Measurements from ENCODE around the gene CMC1. TPM values are rescaled to one million over a fixed set of nuclear protein-coding genes. Genes with fewer than 3 reads are reported as not detected.
"Not testable (repeated sequence)": the region's sequence is repeated elsewhere in the genome, so short reads cannot be mapped to it uniquely, and the experiment has no call there.

Gene CMC1
- 22.6 and 26.0 TPM in 2 replicates for total RNA-seq
- 45.8 and 53.1 TPM in 2 replicates for polyA plus RNA-seq

GRCh38 chr3:28241221-28242160 lies at the start of gene CMC1:
Gene CMC1, plus strand, starts transcription at chr3:28241619. Its CDS starts 175 bp downstream, at chr3:28241794.
- Histone ChIP-seq H3K4me3 (peak within 1 kb of the TSS; percentile 72), H3K36me3 (replicated peaks; ENCODE audit: insufficient read depth, low read depth) (no peaks in the 10 kb centered on the region), H3K4me2 (peak within 1 kb of the TSS; percentile 89), H3K27me3 (no peaks in the 10 kb centered on the region), H4K20me1 (ENCODE audit: insufficient read depth, poor library complexity, severe bottlenecking) (no peaks in the 10 kb centered on the region), H3K79me2 (peaks cover 46% of the 10 kb centered on the region), H3K27ac (peak within 1 kb of the TSS; percentile 85), H2AFZ (peak within 1 kb of the TSS; percentile 74), H3K9me2 (replicated peaks; ENCODE audit: insufficient read depth) (no peaks in the 10 kb centered on the region), H3K9me3 (ENCODE audit: low read depth) (no peaks in the 10 kb centered on the region), H3K4me1 (ENCODE audit: insufficient read depth) (peaks cover 11% of the 10 kb centered on the region)
- 1% methylated on average over 58 of the region's 68 CpGs for WGBS (ENCODE audit: low lambda C conversion rate, missing lambda C conversion rate)
- TF ChIP-seq EZH2 (IDR thresholded peaks at IDR 0.05; ENCODE audit: borderline replicate concordance) (no peak), EZH2phosphoT487 (IDR thresholded peaks at IDR 0.05; ENCODE audit: low read depth, severe bottlenecking, unreplicated experiment) (no peak)
- TF ChIP-seq, protein P1, sequence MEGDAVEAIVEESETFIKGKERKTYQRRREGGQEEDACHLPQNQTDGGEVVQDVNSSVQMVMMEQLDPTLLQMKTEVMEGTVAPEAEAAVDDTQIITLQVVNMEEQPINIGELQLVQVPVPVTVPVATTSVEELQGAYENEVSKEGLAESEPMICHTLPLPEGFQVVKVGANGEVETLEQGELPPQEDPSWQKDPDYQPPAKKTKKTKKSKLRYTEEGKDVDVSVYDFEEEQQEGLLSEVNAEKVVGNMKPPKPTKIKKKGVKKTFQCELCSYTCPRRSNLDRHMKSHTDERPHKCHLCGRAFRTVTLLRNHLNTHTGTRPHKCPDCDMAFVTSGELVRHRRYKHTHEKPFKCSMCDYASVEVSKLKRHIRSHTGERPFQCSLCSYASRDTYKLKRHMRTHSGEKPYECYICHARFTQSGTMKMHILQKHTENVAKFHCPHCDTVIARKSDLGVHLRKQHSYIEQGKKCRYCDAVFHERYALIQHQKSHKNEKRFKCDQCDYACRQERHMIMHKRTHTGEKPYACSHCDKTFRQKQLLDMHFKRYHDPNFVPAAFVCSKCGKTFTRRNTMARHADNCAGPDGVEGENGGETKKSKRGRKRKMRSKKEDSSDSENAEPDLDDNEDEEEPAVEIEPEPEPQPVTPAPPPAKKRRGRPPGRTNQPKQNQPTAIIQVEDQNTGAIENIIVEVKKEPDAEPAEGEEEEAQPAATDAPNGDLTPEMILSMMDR (IDR thresholded peaks at IDR 0.05; ENCODE audit: poor library complexity): no peak
- DNase-seq (ENCODE audit: low spot score): peak; percentile 99

DNA sequence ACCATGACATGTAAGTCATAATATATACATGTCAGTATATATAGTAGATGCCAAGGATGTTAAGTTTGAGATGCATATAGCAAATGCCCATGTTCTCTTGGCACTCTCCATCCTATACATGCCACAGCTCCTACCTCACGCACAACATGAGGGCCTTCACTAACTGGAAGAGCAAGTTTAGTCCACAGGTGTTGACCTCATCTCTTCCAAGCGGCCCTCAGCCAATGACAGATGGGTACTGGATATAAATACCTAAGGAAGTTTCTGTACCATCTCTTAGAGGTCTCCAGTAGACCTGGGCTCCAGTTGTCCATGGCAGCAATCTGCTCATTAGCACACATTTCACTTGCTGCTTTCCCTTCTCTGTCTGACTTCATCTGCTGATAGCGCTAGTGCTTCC lies 43.3 kb upstream of the CMC1 start:
- H3K36me3 ChIP-seq (replicated peaks; ENCODE audit: insufficient read depth, low read depth): no peaks in the 10 kb centered on the region
- H3K79me2 ChIP-seq: no peaks in the 10 kb centered on the region
- no peak for DNase-seq (ENCODE audit: low spot score)
- H2AFZ ChIP-seq: no peak overlapping the region
- no peaks in the 10 kb centered on the region for H3K9me2 ChIP-seq (replicated peaks; ENCODE audit: insufficient read depth)
- no peaks in the 10 kb centered on the region for H4K20me1 ChIP-seq (ENCODE audit: insufficient read depth, poor library complexity, severe bottlenecking)
- no peaks in the 10 kb centered on the region for H3K27me3 ChIP-seq
- H3K27ac ChIP-seq: no peak overlapping the region
- no peak for TF ChIP-seq EZH2 (IDR thresholded peaks at IDR 0.05; ENCODE audit: borderline replicate concordance)
- TF ChIP-seq, protein P1 (IDR thresholded peaks at IDR 0.05; ENCODE audit: poor library complexity): no peak
- no peak for TF ChIP-seq EZH2phosphoT487 (IDR thresholded peaks at IDR 0.05; ENCODE audit: low read depth, severe bottlenecking, unreplicated experiment)
- no peaks in the 10 kb centered on the region for H3K4me1 ChIP-seq (ENCODE audit: insufficient read depth)
- H3K4me2 ChIP-seq: no peak overlapping the region
- WGBS (ENCODE audit: low lambda C conversion rate, missing lambda C conversion rate): 89% methylated on average over 3 of the region's 3 CpGs
- no peak overlapping the region for H3K4me3 ChIP-seq
- no peaks in the 10 kb centered on the region for H3K9me3 ChIP-seq (ENCODE audit: low read depth)

DNA sequence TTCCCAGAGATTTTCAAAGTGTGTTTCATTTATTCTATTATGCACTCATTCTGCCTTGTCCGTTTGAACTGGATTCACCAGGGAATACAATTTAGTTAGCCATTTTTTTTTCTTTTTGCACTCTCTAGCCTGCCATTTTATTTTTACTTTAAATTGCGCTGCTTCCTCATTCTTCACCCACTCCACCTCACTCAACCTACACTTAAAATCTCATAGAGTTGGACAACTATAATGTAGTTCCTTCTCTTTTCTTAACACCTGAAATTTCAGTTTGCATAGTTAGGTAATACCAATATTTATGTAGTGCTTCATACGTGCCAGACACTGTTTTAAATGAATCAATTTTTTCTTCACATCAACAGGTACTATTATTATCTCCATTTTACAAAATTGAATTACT lies 42.4 kb upstream of the CMC1 start:
- no peak overlapping the region for H2AFZ ChIP-seq

GRCh38 chr3:28199643-28200042 lies 41.8 kb upstream of the CMC1 start:
- not testable (repeated sequence) for H3K4me3 ChIP-seq; H4K20me1 ChIP-seq (ENCODE audit: insufficient read depth, poor library complexity, severe bottlenecking); H3K4me2 ChIP-seq; H2AFZ ChIP-seq; H3K36me3 ChIP-seq (replicated peaks; ENCODE audit: insufficient read depth, low read depth); H3K27me3 ChIP-seq; H3K4me1 ChIP-seq (ENCODE audit: insufficient read depth); H3K9me3 ChIP-seq (ENCODE audit: low read depth); DNase-seq (ENCODE audit: low spot score); H3K79me2 ChIP-seq; H3K9me2 ChIP-seq (replicated peaks; ENCODE audit: insufficient read depth); H3K27ac ChIP-seq
- WGBS (ENCODE audit: low lambda C conversion rate, missing lambda C conversion rate): 96% methylated on average over 15 of the region's 15 CpGs

More for the DNA sequence above, 42.4 kb upstream of the CMC1 start:
- Histone ChIP-seq H3K4me2 (no peak overlapping the region), H4K20me1 (ENCODE audit: insufficient read depth, poor library complexity, severe bottlenecking) (no peaks in the 10 kb centered on the region), H3K4me3 (no peak overlapping the region), H3K36me3 (replicated peaks; ENCODE audit: insufficient read depth, low read depth) (no peaks in the 10 kb centered on the region), H3K27me3 (no peaks in the 10 kb centered on the region), H3K79me2 (no peaks in the 10 kb centered on the region), H3K4me1 (ENCODE audit: insufficient read depth) (no peaks in the 10 kb centered on the region), H3K9me3 (ENCODE audit: low read depth) (no peaks in the 10 kb centered on the region), H3K9me2 (replicated peaks; ENCODE audit: insufficient read depth) (no peaks in the 10 kb centered on the region), H3K27ac (no peak overlapping the region)
- TF ChIP-seq EZH2phosphoT487 (IDR thresholded peaks at IDR 0.05; ENCODE audit: low read depth, severe bottlenecking, unreplicated experiment) (no peak), EZH2 (IDR thresholded peaks at IDR 0.05; ENCODE audit: borderline replicate concordance) (no peak)
- TF ChIP-seq, protein P1 (IDR thresholded peaks at IDR 0.05; ENCODE audit: poor library complexity): no peak
- 89% methylated on average over 3 of the region's 3 CpGs for WGBS (ENCODE audit: low lambda C conversion rate, missing lambda C conversion rate)
- DNase-seq (ENCODE audit: low spot score): no peak

- H3K4me1 ChIP-seq (ENCODE audit: insufficient read depth); H3K9me3 ChIP-seq (ENCODE audit: low read depth); H3K4me3 ChIP-seq; H4K20me1 ChIP-seq (ENCODE audit: insufficient read depth, poor library complexity, severe bottlenecking); H3K79me2 ChIP-seq; H3K9me2 ChIP-seq (replicated peaks; ENCODE audit: insufficient read depth); H3K36me3 ChIP-seq (replicated peaks; ENCODE audit: insufficient read depth, low read depth); H2AFZ ChIP-seq; H3K27me3 ChIP-seq; DNase-seq (ENCODE audit: low spot score); H3K4me2 ChIP-seq; H3K27ac ChIP-seq: not testable (repeated sequence)
- WGBS (ENCODE audit: low lambda C conversion rate, missing lambda C conversion rate): 98% methylated on average over 40 of the region's 47 CpGs
These were observed 41.0 kb upstream of the CMC1 start for GRCh38 chr3:28200366-28200848.

All from hepatocyte (in vitro differentiated cells).